Breast epithelium (tissue), 4 donors: Measurements from ENCODE around the gene TPM4. TPM values are rescaled to one million over a fixed set of nuclear protein-coding genes. Genes with fewer than 3 reads are reported as not detected.

Source experiments
- DNase-seq, 2 donors: peaks; one replicate each; pipeline ENCODE4 v3.0.0-alpha.2; 2019; ENCODE audit warnings: low spot score in 2 of 2
- H3K27ac ChIP-seq, 2 donors: fragments of 200-600 bp; sonication (generic) in 1 of 2; one replicate each; pipeline ENCODE4 v1.5.1; 2016 to 2019; ENCODE audit warnings: mild to moderate bottlenecking in 1 of 2
- H3K27me3 ChIP-seq, 2 donors: fragments of 200-600 bp; sonication (generic) in 1 of 2; one replicate each; pipeline versions ENCODE4 v1.5.1 to v1.6.0; 2017 to 2019; ENCODE audit warnings: control low read depth in 1 of 2, mild to moderate bottlenecking in 1 of 2
- H3K36me3 ChIP-seq: fragments of 200-600 bp; one replicate; pipeline ENCODE4 v1.5.1; 2019
- H3K4me1 ChIP-seq, 2 donors: fragments of 200-600 bp; sonication (generic); one replicate each; pipeline ENCODE4 v1.5.1; 2016 to 2019; ENCODE audit warnings: control low read depth in 1 of 2
- H3K4me3 ChIP-seq, 3 donors: fragments of 200-600 bp; sonication (generic); 1 replicate in 2 of 3; 2 replicates in 1 of 3; pipeline ENCODE4 v1.5.1; 2016 to 2019; ENCODE audit warnings: mild to moderate bottlenecking in 3 of 3, moderate library complexity in 2 of 3
- H3K9me3 ChIP-seq, 2 donors: fragments of 200-600 bp; sonication (generic) in 1 of 2; one replicate each; pipeline ENCODE4 v1.5.1; 2016 to 2019; ENCODE audit warnings: control low read depth in 1 of 2
- POLR2A ChIP-seq: fragments of 450-650 bp; IDR thresholded peaks from one replicate; pipeline ENCODE4 v1.6.1; 2016; ENCODE audit warnings: antibody characterized with exemption, mild to moderate bottlenecking, moderate library complexity
- POLR2AphosphoS5 ChIP-seq, 3 donors: sonication (generic); formaldehyde crosslinking; IDR thresholded peaks; one replicate each; pipeline ENCODE4 v1.6.1; 2017; ENCODE audit warnings: antibody characterized with exemption in 3 of 3
- intact Hi-C: fragments of 100-400 bp; cut with DNase I; formaldehyde crosslinking; loops from one replicate; pipeline ENCODE4 v1.15.1; 2023; ENCODE audit warnings: low total_unique reads
- total RNA-seq, 3 donors: library from RNA; depleted of rRNA; stranded (reverse); fragments of >200 nt; gene quantifications; one replicate each; pipeline ENCODE4 v1.1.0, GENCODE V29; 2016
- TF ChIP-seq, protein P1 (sequence below), 3 donors: fragments of 450-650 bp; IDR thresholded peaks; one replicate each; pipeline ENCODE4 v1.5.1; 2016 to 2017; ENCODE audit warnings: antibody characterized with exemption in 3 of 3, mild to moderate bottlenecking in 3 of 3, moderate library complexity in 3 of 3

Gene TPM4
- total RNA-seq, 3 donors from 2014 or later: 257 to 652 (median 430) TPM

DNA sequence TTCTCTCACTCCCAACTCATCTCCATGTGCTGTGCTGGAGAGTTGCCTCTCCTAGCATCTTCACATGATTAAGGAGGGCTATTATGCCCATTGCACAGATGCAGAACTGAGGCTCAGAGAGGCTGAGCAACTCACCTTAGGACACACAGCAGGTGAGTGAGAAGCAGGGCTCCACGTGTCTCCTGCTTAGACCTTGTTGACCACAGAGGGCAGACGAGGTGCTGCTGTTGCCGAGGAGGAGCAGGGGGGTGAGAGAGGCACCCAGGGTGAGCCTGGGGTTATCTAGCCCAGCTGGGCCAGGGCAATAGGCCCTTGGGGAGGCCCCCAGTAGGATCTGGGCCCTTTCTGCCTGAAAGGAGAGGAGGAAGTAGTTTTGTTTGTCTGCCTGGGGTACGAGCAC lies 64.7 kb downstream of the TPM4 start:
- TF ChIP-seq POLR2A (no peak), POLR2AphosphoS5 (IDR thresholded peaks at IDR 0.05) (no peak)
- TF ChIP-seq, protein P1, sequence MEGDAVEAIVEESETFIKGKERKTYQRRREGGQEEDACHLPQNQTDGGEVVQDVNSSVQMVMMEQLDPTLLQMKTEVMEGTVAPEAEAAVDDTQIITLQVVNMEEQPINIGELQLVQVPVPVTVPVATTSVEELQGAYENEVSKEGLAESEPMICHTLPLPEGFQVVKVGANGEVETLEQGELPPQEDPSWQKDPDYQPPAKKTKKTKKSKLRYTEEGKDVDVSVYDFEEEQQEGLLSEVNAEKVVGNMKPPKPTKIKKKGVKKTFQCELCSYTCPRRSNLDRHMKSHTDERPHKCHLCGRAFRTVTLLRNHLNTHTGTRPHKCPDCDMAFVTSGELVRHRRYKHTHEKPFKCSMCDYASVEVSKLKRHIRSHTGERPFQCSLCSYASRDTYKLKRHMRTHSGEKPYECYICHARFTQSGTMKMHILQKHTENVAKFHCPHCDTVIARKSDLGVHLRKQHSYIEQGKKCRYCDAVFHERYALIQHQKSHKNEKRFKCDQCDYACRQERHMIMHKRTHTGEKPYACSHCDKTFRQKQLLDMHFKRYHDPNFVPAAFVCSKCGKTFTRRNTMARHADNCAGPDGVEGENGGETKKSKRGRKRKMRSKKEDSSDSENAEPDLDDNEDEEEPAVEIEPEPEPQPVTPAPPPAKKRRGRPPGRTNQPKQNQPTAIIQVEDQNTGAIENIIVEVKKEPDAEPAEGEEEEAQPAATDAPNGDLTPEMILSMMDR (IDR thresholded peaks at IDR 0.05): no peak
- DNase-seq: no peak
- no peaks in the 10 kb centered on the region for H3K4me1 ChIP-seq
- H3K4me3 ChIP-seq: no peak overlapping the region
- H3K27ac ChIP-seq: no peak overlapping the region
- no peaks in the 10 kb centered on the region for H3K36me3 ChIP-seq
- intact Hi-C loops: no loop called here
- H3K9me3 ChIP-seq: no peaks in the 10 kb centered on the region
- H3K27me3 ChIP-seq: no peaks in the 10 kb centered on the region

DNA sequence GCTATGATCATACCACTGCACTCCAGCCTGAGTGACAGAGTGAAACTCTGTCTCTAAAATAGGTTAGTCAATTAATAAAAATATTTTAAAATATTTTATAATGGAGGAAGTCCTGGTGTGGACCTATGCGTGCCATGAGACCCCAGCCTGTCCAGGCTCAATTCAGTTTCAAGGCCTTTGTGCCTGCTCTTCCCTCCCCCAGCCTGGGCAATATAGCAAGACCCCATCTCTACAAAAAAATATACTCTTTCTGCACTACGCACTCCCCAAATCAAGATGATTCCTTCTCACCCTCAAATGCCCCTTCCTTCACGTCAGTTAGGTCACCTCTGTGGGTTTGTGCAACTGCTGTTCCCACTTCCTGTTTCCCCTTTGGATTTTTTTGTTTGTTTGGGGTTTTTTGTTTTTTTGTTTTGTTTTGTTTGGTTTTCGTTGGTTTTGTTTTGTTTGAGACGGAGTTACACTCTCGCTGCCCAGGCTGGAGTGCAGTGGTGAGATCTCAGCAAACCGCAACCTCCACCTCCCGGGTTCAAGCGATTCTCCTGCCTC lies 65.8 kb downstream of the TPM4 start:
- Histone ChIP-seq H3K27me3 (no peaks in the 10 kb centered on the region), H3K27ac (no peak overlapping the region)
- TF ChIP-seq, protein P1 (IDR thresholded peaks at IDR 0.05): no peak
- no peak for TF ChIP-seq POLR2AphosphoS5 (IDR thresholded peaks at IDR 0.05)
- no peak for TF ChIP-seq POLR2A

DNA sequence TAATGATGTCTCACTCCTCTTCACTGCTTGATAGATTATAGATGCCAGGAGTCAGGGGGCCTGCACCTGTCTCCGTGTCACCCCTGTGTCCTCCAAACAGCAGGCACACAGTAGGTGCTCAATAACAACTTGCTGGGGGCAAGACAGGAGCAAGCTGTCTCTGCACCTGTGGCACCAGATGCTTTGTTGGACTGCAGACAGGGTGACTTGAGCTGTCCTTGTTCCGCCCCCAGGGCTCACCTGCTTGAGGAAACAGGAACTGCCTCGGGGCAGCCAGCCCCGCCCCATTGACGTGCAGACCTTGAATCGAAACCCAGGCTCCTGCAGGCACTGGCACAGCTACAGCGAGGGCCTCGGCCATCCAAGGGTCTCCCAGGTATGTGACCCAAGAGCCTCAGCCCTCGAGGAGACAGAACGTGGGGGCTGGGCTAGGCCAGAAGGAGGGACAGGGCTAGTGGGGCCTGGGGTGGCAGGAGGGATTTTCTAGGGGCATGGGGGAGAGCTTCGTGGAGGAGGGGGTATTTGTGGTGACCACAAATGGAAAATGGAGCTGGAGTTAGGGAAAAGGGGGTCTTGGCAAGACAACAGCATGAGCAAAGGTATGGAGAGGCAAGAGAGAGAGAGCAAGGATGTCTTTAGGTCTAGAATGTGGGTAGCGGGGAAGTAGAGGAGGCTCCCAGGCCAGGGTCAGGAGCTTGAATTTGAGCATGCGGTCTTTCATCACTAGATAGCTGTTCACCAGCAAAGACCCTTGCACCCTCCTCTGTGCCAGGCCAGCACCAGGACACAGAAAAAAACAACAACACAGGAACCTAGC lies 67.3 kb downstream of the TPM4 start, which contains the start of gene HSH2D:
Gene HSH2D, plus strand, starts transcription at position 287 of the 817 bp plus-strand sequence. CDS start 5,066 bp downstream, outside the sequence.
- DNase-seq: peak; percentile 54 to 60
- Histone ChIP-seq H3K27ac (no peak within 1 kb of the TSS), H3K4me1 (no peaks in the 10 kb centered on the region), H3K27me3 (no peaks in the 10 kb centered on the region), H3K4me3 (peak within 1 kb of the TSS in 2 of 3 donors; percentile 6 to 24), H3K9me3 (no peaks in the 10 kb centered on the region), H3K36me3 (no peaks in the 10 kb centered on the region)
- no peak for TF ChIP-seq POLR2A
- TF ChIP-seq POLR2AphosphoS5 (IDR thresholded peaks at IDR 0.05): no peak
- TF ChIP-seq, protein P1 (IDR thresholded peaks at IDR 0.05): no peak
- intact Hi-C loops: no loop called here

More for the DNA sequence above, 65.8 kb downstream of the TPM4 start:
- Histone ChIP-seq H3K9me3 (no peaks in the 10 kb centered on the region), H3K4me1 (no peaks in the 10 kb centered on the region), H3K4me3 (no peak overlapping the region), H3K36me3 (no peaks in the 10 kb centered on the region)
- intact Hi-C loops: no loop called here
- no peak for DNase-seq

DNA sequence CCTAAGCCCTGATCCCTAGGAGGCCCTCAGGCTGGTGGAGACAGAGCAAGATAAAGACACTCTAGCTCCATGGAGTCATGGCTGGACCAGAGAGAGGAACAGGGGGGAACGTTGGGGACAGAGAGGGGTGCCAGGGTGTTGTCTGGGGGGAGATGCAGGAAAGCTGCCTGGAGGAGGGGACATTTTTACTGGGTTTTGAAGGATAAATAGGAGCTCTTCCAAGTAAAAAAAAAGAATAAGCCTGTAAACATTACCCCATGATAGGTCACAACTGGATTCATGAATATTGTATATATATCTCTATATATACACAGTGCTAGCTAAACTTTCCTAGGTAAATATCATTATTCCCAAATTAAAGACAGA lies 67.9 kb downstream of the TPM4 start:
- no peaks in the 10 kb centered on the region for H3K27me3 ChIP-seq
- DNase-seq: no peak
- TF ChIP-seq POLR2AphosphoS5 (IDR thresholded peaks at IDR 0.05) (no peak), POLR2A (no peak)
- TF ChIP-seq, protein P1 (IDR thresholded peaks at IDR 0.05): no peak
- intact Hi-C loops: no loop called here
- no peak overlapping the region for H3K4me3 ChIP-seq
- no peaks in the 10 kb centered on the region for H3K36me3 ChIP-seq
- no peaks in the 10 kb centered on the region for H3K9me3 ChIP-seq
- H3K4me1 ChIP-seq: no peaks in the 10 kb centered on the region
- no peak overlapping the region for H3K27ac ChIP-seq

DNA sequence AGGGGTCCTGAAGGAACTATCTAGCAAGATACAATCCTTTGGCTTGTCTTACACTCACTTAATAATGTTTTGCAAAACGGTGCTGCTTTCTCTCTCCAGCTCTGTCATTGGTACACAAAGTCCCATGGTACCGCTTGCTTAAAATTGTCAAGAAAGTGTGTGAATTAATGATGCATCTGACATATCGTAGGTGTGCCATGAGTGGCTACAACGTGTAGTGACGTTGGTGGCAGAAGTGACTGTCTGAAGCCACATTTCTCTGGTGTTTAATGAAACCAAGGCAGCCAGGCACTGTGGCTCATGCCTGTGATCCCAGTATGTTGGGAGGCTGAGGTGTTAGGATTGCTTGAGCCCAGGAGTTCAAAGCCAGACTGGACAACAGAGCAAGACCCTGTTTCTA lies 69.8 kb downstream of the TPM4 start:
- intact Hi-C loops: no loop called here
- Histone ChIP-seq H3K27ac (no peak overlapping the region), H3K27me3 (no peaks in the 10 kb centered on the region), H3K36me3 (no peaks in the 10 kb centered on the region), H3K9me3 (no peaks in the 10 kb centered on the region), H3K4me1 (no peaks in the 10 kb centered on the region), H3K4me3 (no peak overlapping the region)
- DNase-seq: no peak
- TF ChIP-seq POLR2A (no peak), POLR2AphosphoS5 (IDR thresholded peaks at IDR 0.05) (no peak)
- TF ChIP-seq, protein P1 (IDR thresholded peaks at IDR 0.05): no peak
